ENCODE measurements around the gene PUS1. TPM values are rescaled to one million over a fixed set of nuclear protein-coding genes. Genes with fewer than 3 reads are reported as not detected.

The PUS1 gene
- total RNA-seq, 2 donors from 2014 or later, result 37.3 to 53.4 TPM

GRCh38 chr12:131915823-131916222 lies 13.3 kb upstream of the PUS1 start:
- no peak overlapping the region for H3K27ac Mint-ChIP-seq
- no peak for DNase-seq
- no peaks in the 10 kb centered on the region for H3K27me3 Mint-ChIP-seq (ENCODE audit: low read depth)
- H3K9me3 Mint-ChIP-seq, result no peaks in the 10 kb centered on the region
- H3K4me3 Mint-ChIP-seq, result no peak overlapping the region
- no peak for ATAC-seq (replicated peaks in 1 of 2)
- H3K36me3 Mint-ChIP-seq (ENCODE audit: insufficient read depth in 2 of 2), result no peaks in the 10 kb centered on the region
- H3K4me1 Mint-ChIP-seq (ENCODE audit: low read depth), result no peaks in the 10 kb centered on the region

- H3K4me1 Mint-ChIP-seq (ENCODE audit: low read depth), result no peaks in the 10 kb centered on the region
- no peak overlapping the region for H3K4me3 Mint-ChIP-seq
- no peak for ATAC-seq (replicated peaks in 1 of 2)
Measured at GRCh38 chr12:131916306-131917138, 12.6 kb upstream of the PUS1 start.

GRCh38 chr12:131917139-131917710 lies 11.9 kb upstream of the PUS1 start:
- H3K4me1 Mint-ChIP-seq (ENCODE audit: low read depth), result no peaks in the 10 kb centered on the region
- DNase-seq (no peak), ATAC-seq (replicated peaks in 1 of 2) (no peak)
- no peaks in the 10 kb centered on the region for H3K27me3 Mint-ChIP-seq (ENCODE audit: low read depth)
- no peak overlapping the region for H3K27ac Mint-ChIP-seq
- H3K9me3 Mint-ChIP-seq, result no peaks in the 10 kb centered on the region
- no peak overlapping the region for H3K4me3 Mint-ChIP-seq
- H3K36me3 Mint-ChIP-seq (ENCODE audit: insufficient read depth in 2 of 2), result no peaks in the 10 kb centered on the region

More at GRCh38 chr12:131916306-131917138, 12.6 kb upstream of the PUS1 start:
- Mint-ChIP-seq H3K27me3 (ENCODE audit: low read depth) (no peaks in the 10 kb centered on the region), H3K36me3 (ENCODE audit: insufficient read depth in 2 of 2) (no peaks in the 10 kb centered on the region), H3K9me3 (no peaks in the 10 kb centered on the region), H3K27ac (no peak overlapping the region)
- no peak for DNase-seq

GRCh38 chr12:131917711-131918306 lies 11.3 kb upstream of the PUS1 start:
- no peaks in the 10 kb centered on the region for H3K36me3 Mint-ChIP-seq (ENCODE audit: insufficient read depth in 2 of 2)
- ATAC-seq (replicated peaks in 1 of 2), result no peak
- no peak overlapping the region for H3K27ac Mint-ChIP-seq
- no peak overlapping the region for H3K4me3 Mint-ChIP-seq
- H3K4me1 Mint-ChIP-seq (ENCODE audit: low read depth), result no peaks in the 10 kb centered on the region
- DNase-seq, result no peak
- no peaks in the 10 kb centered on the region for H3K27me3 Mint-ChIP-seq (ENCODE audit: low read depth)
- H3K9me3 Mint-ChIP-seq, result no peaks in the 10 kb centered on the region

- H3K9me3 Mint-ChIP-seq, result no peaks in the 10 kb centered on the region
- H3K4me1 Mint-ChIP-seq (ENCODE audit: low read depth), result no peaks in the 10 kb centered on the region
- no peak for DNase-seq
- H3K36me3 Mint-ChIP-seq (ENCODE audit: insufficient read depth in 2 of 2), result no peaks in the 10 kb centered on the region
- no peak for ATAC-seq (replicated peaks in 1 of 2)
- no peaks in the 10 kb centered on the region for H3K27me3 Mint-ChIP-seq (ENCODE audit: low read depth)
- H3K27ac Mint-ChIP-seq, result no peak overlapping the region
- H3K4me3 Mint-ChIP-seq, result no peak overlapping the region
Measured at GRCh38 chr12:131918311-131919050, 10.6 kb upstream of the PUS1 start.

GRCh38 chr12:131919051-131919347 lies 10.1 kb upstream of the PUS1 start:
- H3K4me3 Mint-ChIP-seq, result no peak overlapping the region
- DNase-seq, result no peak
- no peaks in the 10 kb centered on the region for H3K9me3 Mint-ChIP-seq
- no peaks in the 10 kb centered on the region for H3K36me3 Mint-ChIP-seq (ENCODE audit: insufficient read depth in 2 of 2)
- H3K4me1 Mint-ChIP-seq (ENCODE audit: low read depth), result no peaks in the 10 kb centered on the region
- no peak for ATAC-seq (replicated peaks in 1 of 2)
- no peaks in the 10 kb centered on the region for H3K27me3 Mint-ChIP-seq (ENCODE audit: low read depth)
- no peak overlapping the region for H3K27ac Mint-ChIP-seq

- Mint-ChIP-seq H3K27ac (no peak overlapping the region), H3K36me3 (ENCODE audit: insufficient read depth in 2 of 2) (no peaks in the 10 kb centered on the region), H3K27me3 (ENCODE audit: low read depth) (no peaks in the 10 kb centered on the region), H3K4me3 (no peak overlapping the region), H3K9me3 (no peaks in the 10 kb centered on the region), H3K4me1 (ENCODE audit: low read depth) (no peaks in the 10 kb centered on the region)
- DNase-seq (no peak), ATAC-seq (replicated peaks in 1 of 2) (peak in 1 of 2 donors; percentile 25)
Measured at GRCh38 chr12:131919366-131920156, 9.5 kb upstream of the PUS1 start.

- no peaks in the 10 kb centered on the region for H3K36me3 Mint-ChIP-seq (ENCODE audit: insufficient read depth in 2 of 2)
- no peak overlapping the region for H3K4me3 Mint-ChIP-seq
- ATAC-seq (replicated peaks in 1 of 2) (no peak), DNase-seq (no peak)
- no peaks in the 10 kb centered on the region for H3K4me1 Mint-ChIP-seq (ENCODE audit: low read depth)
- H3K27ac Mint-ChIP-seq, result no peak overlapping the region
- H3K9me3 Mint-ChIP-seq, result no peaks in the 10 kb centered on the region
- no peaks in the 10 kb centered on the region for H3K27me3 Mint-ChIP-seq (ENCODE audit: low read depth)
Measured at GRCh38 chr12:131920157-131920508, 8.9 kb upstream of the PUS1 start.

- Mint-ChIP-seq H3K4me3 (no peak overlapping the region), H3K4me1 (ENCODE audit: low read depth) (no peaks in the 10 kb centered on the region), H3K36me3 (ENCODE audit: insufficient read depth in 2 of 2) (no peaks in the 10 kb centered on the region)
Measured at GRCh38 chr12:131920902-131921840, 7.9 kb upstream of the PUS1 start.

GRCh38 chr12:131921866-131922769 lies 7.0 kb upstream of the PUS1 start:
- Mint-ChIP-seq H3K27ac (no peak overlapping the region), H3K36me3 (ENCODE audit: insufficient read depth in 2 of 2) (no peaks in the 10 kb centered on the region), H3K4me3 (no peak overlapping the region), H3K4me1 (ENCODE audit: low read depth) (no peaks in the 10 kb centered on the region), H3K27me3 (ENCODE audit: low read depth) (no peaks in the 10 kb centered on the region), H3K9me3 (no peaks in the 10 kb centered on the region)
- ATAC-seq (replicated peaks in 1 of 2) (no peak), DNase-seq (no peak)

More at GRCh38 chr12:131920902-131921840, 7.9 kb upstream of the PUS1 start:
- Mint-ChIP-seq H3K9me3 (no peaks in the 10 kb centered on the region), H3K27me3 (ENCODE audit: low read depth) (no peaks in the 10 kb centered on the region), H3K27ac (no peak overlapping the region)
- DNase-seq (no peak), ATAC-seq (replicated peaks in 1 of 2) (peak in 1 of 2 donors; percentile 12)

- Mint-ChIP-seq H3K27me3 (ENCODE audit: low read depth) (no peaks in the 10 kb centered on the region), H3K4me3 (no peak overlapping the region), H3K9me3 (no peaks in the 10 kb centered on the region), H3K36me3 (ENCODE audit: insufficient read depth in 2 of 2) (no peaks in the 10 kb centered on the region), H3K27ac (no peak overlapping the region), H3K4me1 (ENCODE audit: low read depth) (peaks cover 3% of the 10 kb centered on the region)
- DNase-seq (no peak), ATAC-seq (replicated peaks in 1 of 2) (no peak)
Measured at GRCh38 chr12:131922772-131923171, 6.3 kb upstream of the PUS1 start.
